HCT116 (cell line): ENCODE results near the gene DCAF8L1. TPM values are rescaled to one million over a fixed set of nuclear protein-coding genes. Genes with fewer than 3 reads are reported as not detected.

ENCODE experiments used
- ATAC-seq: fragments of 200-7000 bp; cut with Tn5 transposase; 2 replicates; pipeline ENCODE4 v1.9.1; 2020; ENCODE audit warnings: mild to moderate bottlenecking, moderate library complexity
- BruUV-seq: library from RNA; stranded (reverse); fragments of 400-500 nt; replicated peaks from 2 replicates; lab custom pipeline; 2021; lab: Mats Ljungman, UMichigan
- CTCF ChIA-PET: fragments of 300-600 bp; sonication (Branson Sonifier 250); formaldehyde crosslinking; loops from one replicate; lab custom pipeline; 2021; ENCODE audit warnings: antibody characterized with exemption; lab: Charles Lee
- POLR2A ChIA-PET: fragments of 300-600, 350-600 bp; sonication (Branson Sonifier 250); formaldehyde crosslinking; loops from one replicate; lab custom pipeline; 2021; ENCODE audit warnings: antibody characterized with exemption; lab: Charles Lee
- RAD21 ChIA-PET, 2 experiments: fragments of 300-600 bp; sonication (Branson Sonifier 250); formaldehyde crosslinking; loops; one replicate each; lab custom pipeline; 2023; ENCODE audit warnings: low total read pairs in 2 of 2; ENCODE audit not compliant: uncharacterized antibody in 2 of 2, unreplicated experiment in 2 of 2, low non-redundant PET in 1 of 2; lab: Charles Lee
- DNase-seq: peaks from one replicate; pipeline ENCODE4 v3.0.0-alpha.2; 2010; ENCODE audit warnings: low read depth, low spot score
- H2AFZ ChIP-seq: fragments of 200-600 bp; shearing (Covaris generic), sonication (generic); 2 replicates; pipeline ENCODE4 v1.6.1; 2017; ENCODE audit warnings: low read depth, mixed run types, mixed read lengths, antibody characterized with exemption, low read length; ENCODE audit not compliant: poor library complexity, severe bottlenecking
- H3K27ac ChIP-seq: 2 replicates; pipeline ENCODE4 v1.5.1; 2012; ENCODE audit warnings: low read depth, low read length
- H3K27me3 ChIP-seq: fragments of 200-600 bp; sonication (generic); 2 replicates; pipeline ENCODE4 v1.6.1; 2016; ENCODE audit warnings: mixed run types, low read length, mixed read lengths; ENCODE audit not compliant: insufficient read depth
- H3K36me3 ChIP-seq, 2 experiments: fragments of 200-500 bp in 1 of 2; fragments of 200-600 bp in 1 of 2; sonication (Bioruptor generic) in 1 of 2; sonication (generic) in 1 of 2; 2 replicates each; pipeline versions ENCODE4 v1.5.1 to v1.6.1; 2014 to 2016; ENCODE audit warnings: low read length in 2 of 2, inconsistent platforms in 1 of 2, mixed read lengths in 1 of 2, mixed run types in 1 of 2; ENCODE audit not compliant: insufficient read depth in 2 of 2, control insufficient read depth in 1 of 2
- H3K4me1 ChIP-seq, 2 experiments: fragments of 200-600 bp in 1 of 2; sonication (generic) in 1 of 2; 2 replicates each; pipeline versions ENCODE4 v1.5.1 to v1.6.1; 2012 to 2017; ENCODE audit warnings: low read length in 2 of 2, inconsistent platforms in 1 of 2, mild to moderate bottlenecking in 1 of 2, mixed read lengths in 1 of 2, mixed run types in 1 of 2, moderate library complexity in 1 of 2; ENCODE audit not compliant: insufficient read depth in 2 of 2, control insufficient read depth in 1 of 2
- H3K4me2 ChIP-seq: fragments of 200-600 bp; sonication (generic); 2 replicates; pipeline ENCODE4 v1.6.1; 2017; ENCODE audit warnings: mixed run types, low read length, mixed read lengths
- H3K4me3 ChIP-seq, 2 experiments: fragments of 200-600 bp in 1 of 2; sonication (generic) in 1 of 2; replicated peaks in 1 of 2; 2 replicates each; pipeline ENCODE4 v1.5.1; 2011 to 2016; ENCODE audit warnings: low read length in 2 of 2, control low read depth in 1 of 2, low read depth in 1 of 2, mild to moderate bottlenecking in 1 of 2, mixed read lengths in 1 of 2, mixed run types in 1 of 2
- H3K79me2 ChIP-seq: fragments of 200-600 bp; sonication (generic); 2 replicates; pipeline ENCODE4 v1.6.1; 2017; ENCODE audit warnings: mild to moderate bottlenecking, mixed run types, low read length, moderate library complexity, mixed read lengths; ENCODE audit not compliant: insufficient read depth
- H3K9ac ChIP-seq: fragments of 200-600 bp; sonication (generic); 2 replicates; pipeline ENCODE4 v1.6.1; 2016; ENCODE audit warnings: low read length, mixed read lengths
- H3K9me2 ChIP-seq: fragments of 200-600 bp; sonication (generic), shearing (Covaris generic); 2 replicates; pipeline ENCODE4 v1.6.1; 2017; ENCODE audit warnings: mixed run types, mild to moderate bottlenecking, moderate library complexity; ENCODE audit not compliant: insufficient read depth
- H3K9me3 ChIP-seq, 2 experiments: fragments of 200-500 bp in 1 of 2; fragments of 200-600 bp in 1 of 2; sonication (Bioruptor generic) in 1 of 2; sonication (generic) in 1 of 2; 2 replicates each; pipeline ENCODE4 v1.6.1; 2014 to 2017; ENCODE audit warnings: low read length in 2 of 2, mixed read lengths in 2 of 2, inconsistent platforms in 1 of 2, low read depth in 1 of 2, mild to moderate bottlenecking in 1 of 2, mixed run types in 1 of 2, moderate library complexity in 1 of 2; ENCODE audit not compliant: control insufficient read depth in 1 of 2, insufficient read depth in 1 of 2
- H4K20me1 ChIP-seq: fragments of 200-600 bp; sonication (generic), shearing (Covaris generic); 2 replicates; pipeline ENCODE4 v1.6.1; 2017; ENCODE audit warnings: mixed run types, mild to moderate bottlenecking, moderate library complexity; ENCODE audit not compliant: insufficient read depth
- ATF3 ChIP-seq: IDR thresholded peaks from 2 replicates; pipeline ENCODE4 v1.6.1; 2012
- CBX3 ChIP-seq: IDR thresholded peaks from 2 replicates; pipeline ENCODE4 v1.6.1; 2012; ENCODE audit warnings: low read depth
- CEBPB ChIP-seq: IDR thresholded peaks from 2 replicates; pipeline ENCODE4 v1.6.1; 2012; ENCODE audit warnings: low read depth
- EGR1 ChIP-seq: IDR thresholded peaks from 2 replicates; pipeline ENCODE4 v1.6.1; 2012; ENCODE audit warnings: low read depth
- ELF1 ChIP-seq: IDR thresholded peaks from 2 replicates; pipeline ENCODE4 v1.6.1; 2012; ENCODE audit warnings: low read depth, borderline replicate concordance
- EZH2phosphoT487 ChIP-seq: fragments of 200-600 bp; IDR thresholded peaks from 2 replicates; pipeline ENCODE4 v1.6.1; 2018; ENCODE audit warnings: antibody characterized with exemption, borderline replicate concordance
- JUND ChIP-seq: IDR thresholded peaks from 2 replicates; pipeline ENCODE4 v1.6.1; 2012
- MAX ChIP-seq: IDR thresholded peaks from 2 replicates; pipeline ENCODE4 v1.6.1; 2012
- POLR2A ChIP-seq: IDR thresholded peaks from 2 replicates; pipeline ENCODE4 v1.7.0; 2011; ENCODE audit warnings: borderline replicate concordance; ENCODE audit not compliant: insufficient read depth, insufficient read length; ENCODE audit errors: extremely low read depth
- POLR2AphosphoS5 ChIP-seq: IDR thresholded peaks from 2 replicates; pipeline ENCODE4 v1.6.1; 2011; ENCODE audit warnings: mild to moderate bottlenecking, low read depth, low read length, moderate library complexity
- RAD21 ChIP-seq: IDR thresholded peaks from 2 replicates; pipeline ENCODE4 v1.6.1; 2012; ENCODE audit warnings: low read depth, mild to moderate bottlenecking
- REST ChIP-seq: IDR thresholded peaks from 2 replicates; pipeline ENCODE4 v1.6.1; 2012; ENCODE audit warnings: low read depth
- SIN3A ChIP-seq: IDR thresholded peaks from 2 replicates; pipeline ENCODE4 v1.6.1; 2012; ENCODE audit warnings: low read depth
- SP1 ChIP-seq: IDR thresholded peaks from 2 replicates; pipeline ENCODE4 v1.6.1; 2012; ENCODE audit warnings: low read depth
- SRF ChIP-seq: IDR thresholded peaks from 2 replicates; pipeline ENCODE4 v1.6.1; 2012; ENCODE audit warnings: low read depth
- TCF7L2 ChIP-seq: IDR thresholded peaks from 2 replicates; pipeline ENCODE4 v1.7.0; 2011; ENCODE audit warnings: borderline replicate concordance, inconsistent platforms; ENCODE audit not compliant: insufficient read depth, insufficient read length; ENCODE audit errors: extremely low read depth
- YY1 ChIP-seq: IDR thresholded peaks from 2 replicates; pipeline ENCODE4 v1.6.1; 2011; ENCODE audit warnings: low read length, low read depth, moderate library complexity, mild to moderate bottlenecking; ENCODE audit not compliant: insufficient replicate concordance; ENCODE audit errors: extremely low read depth
- ZNF274 ChIP-seq: fragments of 200-500 bp; sonication (Bioruptor generic); IDR thresholded peaks from 2 replicates; pipeline ENCODE4 v1.6.1; 2014; ENCODE audit warnings: mild to moderate bottlenecking, low read depth, low read length, inconsistent platforms
- intact Hi-C: fragments of 100-400 bp; cut with micrococcal nuclease; formaldehyde crosslinking; loops from 2 replicates; pipeline ENCODE4 v1.10.0; 2022
- total RNA-seq: library from RNA; stranded (reverse); gene quantifications from one replicate; pipeline ENCODE4 v1.2.1, GENCODE V29; 2021; ENCODE audit not compliant: unreplicated experiment
- TF ChIP-seq, protein P1 (sequence below): IDR thresholded peaks from 2 replicates; pipeline ENCODE4 v1.6.1; 2011; ENCODE audit warnings: mild to moderate bottlenecking, low read length, moderate library complexity; ENCODE audit not compliant: insufficient replicate concordance; ENCODE audit errors: extremely low read depth
- TF ChIP-seq, protein P2 (sequence below), 3 experiments: fragments of 200-600 bp in 1 of 3; sonication (generic) in 1 of 3; IDR thresholded peaks in 2 of 3; conservative IDR thresholded peaks in 1 of 3; 2 replicates each; pipeline ENCODE4 v1.5.1; 2012 to 2017; ENCODE audit warnings: low read depth in 2 of 3, low read length in 2 of 3, antibody characterized with exemption in 1 of 3, borderline replicate concordance in 1 of 3, control low read depth in 1 of 3, mild to moderate bottlenecking in 1 of 3, mixed read lengths in 1 of 3, mixed run types in 1 of 3, moderate library complexity in 1 of 3; ENCODE audit not compliant: insufficient read depth in 1 of 3

Gene DCAF8L1
- total RNA-seq, 1 experiment from 2014 or later, result not detected

GRCh38 chrX:28016823-28017222, 35.6 kb upstream of the DCAF8L1 start:
- POLR2A ChIA-PET, result no interaction called here
- CTCF ChIA-PET, result no interaction called here
- DNase-seq (no peak), ATAC-seq (no peak)
- H3K4me2 ChIP-seq, result no peak overlapping the region
- H3K79me2 ChIP-seq, result no peaks in the 10 kb centered on the region
- H3K4me1 ChIP-seq, result no peaks in the 10 kb centered on the region
- intact Hi-C loops, result no loop called here
- no peaks in the 10 kb centered on the region for H3K27me3 ChIP-seq
- H2AFZ ChIP-seq, result no peak overlapping the region
- no peaks in the 10 kb centered on the region for H4K20me1 ChIP-seq
- H3K4me3 ChIP-seq, result no peak overlapping the region
- no peak overlapping the region for H3K27ac ChIP-seq
- H3K9me2 ChIP-seq, result no peaks in the 10 kb centered on the region
- H3K9me3 ChIP-seq, result no peaks in the 10 kb centered on the region
- BruUV-seq, result no TSS peak
- no peaks in the 10 kb centered on the region for H3K36me3 ChIP-seq
- H3K9ac ChIP-seq, result no peak overlapping the region
- TF ChIP-seq POLR2AphosphoS5 (no peak), ZNF274 (no peak), POLR2A (no peak), YY1 (no peak), ATF3 (no peak), CBX3 (no peak), SP1 (no peak), JUND (no peak), ELF1 (no peak), SIN3A (no peak), CEBPB (no peak), REST (no peak), EGR1 (no peak), MAX (no peak), RAD21 (no peak), EZH2phosphoT487 (no peak), SRF (no peak), TCF7L2 (no peak)
- TF ChIP-seq, protein P1, sequence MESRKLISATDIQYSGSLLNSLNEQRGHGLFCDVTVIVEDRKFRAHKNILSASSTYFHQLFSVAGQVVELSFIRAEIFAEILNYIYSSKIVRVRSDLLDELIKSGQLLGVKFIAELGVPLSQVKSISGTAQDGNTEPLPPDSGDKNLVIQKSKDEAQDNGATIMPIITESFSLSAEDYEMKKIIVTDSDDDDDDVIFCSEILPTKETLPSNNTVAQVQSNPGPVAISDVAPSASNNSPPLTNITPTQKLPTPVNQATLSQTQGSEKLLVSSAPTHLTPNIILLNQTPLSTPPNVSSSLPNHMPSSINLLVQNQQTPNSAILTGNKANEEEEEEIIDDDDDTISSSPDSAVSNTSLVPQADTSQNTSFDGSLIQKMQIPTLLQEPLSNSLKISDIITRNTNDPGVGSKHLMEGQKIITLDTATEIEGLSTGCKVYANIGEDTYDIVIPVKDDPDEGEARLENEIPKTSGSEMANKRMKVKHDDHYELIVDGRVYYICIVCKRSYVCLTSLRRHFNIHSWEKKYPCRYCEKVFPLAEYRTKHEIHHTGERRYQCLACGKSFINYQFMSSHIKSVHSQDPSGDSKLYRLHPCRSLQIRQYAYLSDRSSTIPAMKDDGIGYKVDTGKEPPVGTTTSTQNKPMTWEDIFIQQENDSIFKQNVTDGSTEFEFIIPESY, result no peak
- TF ChIP-seq, protein P2, sequence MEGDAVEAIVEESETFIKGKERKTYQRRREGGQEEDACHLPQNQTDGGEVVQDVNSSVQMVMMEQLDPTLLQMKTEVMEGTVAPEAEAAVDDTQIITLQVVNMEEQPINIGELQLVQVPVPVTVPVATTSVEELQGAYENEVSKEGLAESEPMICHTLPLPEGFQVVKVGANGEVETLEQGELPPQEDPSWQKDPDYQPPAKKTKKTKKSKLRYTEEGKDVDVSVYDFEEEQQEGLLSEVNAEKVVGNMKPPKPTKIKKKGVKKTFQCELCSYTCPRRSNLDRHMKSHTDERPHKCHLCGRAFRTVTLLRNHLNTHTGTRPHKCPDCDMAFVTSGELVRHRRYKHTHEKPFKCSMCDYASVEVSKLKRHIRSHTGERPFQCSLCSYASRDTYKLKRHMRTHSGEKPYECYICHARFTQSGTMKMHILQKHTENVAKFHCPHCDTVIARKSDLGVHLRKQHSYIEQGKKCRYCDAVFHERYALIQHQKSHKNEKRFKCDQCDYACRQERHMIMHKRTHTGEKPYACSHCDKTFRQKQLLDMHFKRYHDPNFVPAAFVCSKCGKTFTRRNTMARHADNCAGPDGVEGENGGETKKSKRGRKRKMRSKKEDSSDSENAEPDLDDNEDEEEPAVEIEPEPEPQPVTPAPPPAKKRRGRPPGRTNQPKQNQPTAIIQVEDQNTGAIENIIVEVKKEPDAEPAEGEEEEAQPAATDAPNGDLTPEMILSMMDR (IDR thresholded peaks at IDR 0.05 in 2 of 3, conservative IDR thresholded peaks at IDR 0.05 in 1 of 3; ENCODE audit: borderline replicate concordance in 1 of 3, insufficient read depth in 1 of 3, low read depth in 2 of 3, low read length in 2 of 3), result no peak
- TF ChIP-seq, all 23 proteins: peak for 0
- RAD21 ChIA-PET, result no interaction called here
